ENCODE data around the gene S100A2.

The S100A2 gene

DNA sequence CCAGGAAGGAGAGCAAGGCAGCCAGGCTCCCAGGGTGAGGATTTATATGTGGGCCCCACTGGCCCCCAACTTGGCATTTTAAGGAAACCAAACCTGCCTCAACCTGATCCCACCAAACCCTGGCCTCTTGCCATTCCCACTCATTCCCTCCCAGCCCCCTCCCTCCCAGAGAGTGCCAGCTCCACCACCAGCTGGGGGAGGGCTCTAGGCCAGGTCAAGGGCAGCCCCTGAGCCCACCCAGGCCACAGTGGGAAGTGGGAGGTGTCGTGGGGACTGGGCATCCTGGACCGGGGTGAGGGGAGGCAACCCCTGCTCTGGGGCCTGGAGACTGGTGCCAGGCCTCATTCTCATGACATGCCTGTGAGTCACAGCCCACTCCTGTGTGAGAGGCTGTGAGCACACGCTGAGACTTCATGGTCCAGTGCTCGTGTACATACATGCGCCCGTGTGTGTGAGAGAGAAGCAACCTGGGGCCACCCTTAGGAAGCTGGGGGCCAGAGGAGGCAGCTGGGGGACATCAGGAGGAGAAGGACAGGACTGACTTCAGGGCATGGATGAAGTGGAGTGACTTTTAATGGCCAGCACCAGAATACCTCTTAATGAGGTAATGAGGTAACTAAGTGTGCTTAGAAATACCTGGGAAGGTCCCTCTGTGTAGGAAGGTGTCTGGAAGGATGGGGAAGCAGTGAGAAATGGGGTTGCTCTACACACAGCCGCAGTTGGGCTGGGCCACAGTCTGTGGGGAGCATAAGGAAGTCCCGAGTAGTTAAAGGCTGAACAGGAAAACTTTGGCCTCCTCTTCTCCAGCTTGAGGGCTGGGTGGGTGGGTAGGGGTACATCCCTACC is at the start of gene S100A2:
Gene S100A2, minus strand, starts transcription at position 316 of the 846 bp plus-strand sequence. CDS start 1,967 bp downstream, outside the sequence.
- H3K4me3 ChIP-seq (ENCODE audit: low read depth, low read length): no peak within 1 kb of the TSS
- H3K27ac ChIP-seq (ENCODE audit: low read depth, low read length): peak within 1 kb of the TSS; percentile 71
- H3K36me3 ChIP-seq (ENCODE audit: control insufficient read depth, insufficient read depth, low read length): no peaks in the 10 kb centered on the region
- no peaks in the 10 kb centered on the region for H3K9me3 ChIP-seq (ENCODE audit: control insufficient read depth, insufficient read depth, low read length)
- no peaks in the 10 kb centered on the region for H3K27me3 ChIP-seq (ENCODE audit: control insufficient read depth, insufficient read depth, low read length)
- peak within 1 kb of the TSS; percentile 42; the same call in 1 of the 2 replicates for H3K9ac ChIP-seq (ENCODE audit: low read depth, low read length)
- H3K4me1 ChIP-seq (ENCODE audit: control insufficient read depth, insufficient read depth, low read length): peaks cover 31% of the 10 kb centered on the region

DNA sequence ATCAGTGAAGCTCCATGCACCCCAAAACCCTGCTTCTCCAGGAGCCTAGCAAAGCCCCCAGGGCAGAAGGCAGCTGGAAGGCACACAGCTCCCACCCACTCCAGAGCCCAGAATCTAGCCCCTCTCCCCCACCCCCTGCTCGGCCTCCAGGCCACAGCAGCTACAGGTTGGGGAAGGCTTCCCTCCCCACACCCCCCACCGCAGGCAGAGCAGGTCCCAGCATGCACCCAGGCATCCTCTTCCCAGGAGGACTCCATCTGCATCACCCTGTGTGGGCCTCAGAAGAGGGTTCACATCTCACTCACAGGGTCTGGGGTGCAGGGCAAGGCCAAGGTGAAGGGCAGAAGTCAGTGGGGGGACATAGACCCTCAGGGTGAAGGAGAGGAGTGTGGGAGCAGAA is 49.8 kb upstream of the S100A2 start:
- Histone ChIP-seq H3K4me3 (ENCODE audit: low read depth, low read length) (no peak overlapping the region), H3K27ac (ENCODE audit: low read depth, low read length) (no peak overlapping the region), H3K9me3 (ENCODE audit: control insufficient read depth, insufficient read depth, low read length) (no peaks in the 10 kb centered on the region), H3K9ac (ENCODE audit: low read depth, low read length) (no peak overlapping the region), H3K27me3 (ENCODE audit: control insufficient read depth, insufficient read depth, low read length) (no peaks in the 10 kb centered on the region), H3K4me1 (ENCODE audit: control insufficient read depth, insufficient read depth, low read length) (peaks cover 16% of the 10 kb centered on the region), H3K36me3 (ENCODE audit: control insufficient read depth, insufficient read depth, low read length) (no peaks in the 10 kb centered on the region)

- Histone ChIP-seq H3K4me1 (ENCODE audit: control insufficient read depth, insufficient read depth, low read length) (peaks cover 16% of the 10 kb centered on the region), H3K9ac (ENCODE audit: low read depth, low read length) (no peak overlapping the region), H3K36me3 (ENCODE audit: control insufficient read depth, insufficient read depth, low read length) (no peaks in the 10 kb centered on the region), H3K27me3 (ENCODE audit: control insufficient read depth, insufficient read depth, low read length) (no peaks in the 10 kb centered on the region), H3K27ac (ENCODE audit: low read depth, low read length) (no peak overlapping the region), H3K9me3 (ENCODE audit: control insufficient read depth, insufficient read depth, low read length) (no peaks in the 10 kb centered on the region), H3K4me3 (ENCODE audit: low read depth, low read length) (no peak overlapping the region)
Measured at GRCh38 chr1:153614906-153615305, 49.3 kb upstream of the S100A2 start.

DNA sequence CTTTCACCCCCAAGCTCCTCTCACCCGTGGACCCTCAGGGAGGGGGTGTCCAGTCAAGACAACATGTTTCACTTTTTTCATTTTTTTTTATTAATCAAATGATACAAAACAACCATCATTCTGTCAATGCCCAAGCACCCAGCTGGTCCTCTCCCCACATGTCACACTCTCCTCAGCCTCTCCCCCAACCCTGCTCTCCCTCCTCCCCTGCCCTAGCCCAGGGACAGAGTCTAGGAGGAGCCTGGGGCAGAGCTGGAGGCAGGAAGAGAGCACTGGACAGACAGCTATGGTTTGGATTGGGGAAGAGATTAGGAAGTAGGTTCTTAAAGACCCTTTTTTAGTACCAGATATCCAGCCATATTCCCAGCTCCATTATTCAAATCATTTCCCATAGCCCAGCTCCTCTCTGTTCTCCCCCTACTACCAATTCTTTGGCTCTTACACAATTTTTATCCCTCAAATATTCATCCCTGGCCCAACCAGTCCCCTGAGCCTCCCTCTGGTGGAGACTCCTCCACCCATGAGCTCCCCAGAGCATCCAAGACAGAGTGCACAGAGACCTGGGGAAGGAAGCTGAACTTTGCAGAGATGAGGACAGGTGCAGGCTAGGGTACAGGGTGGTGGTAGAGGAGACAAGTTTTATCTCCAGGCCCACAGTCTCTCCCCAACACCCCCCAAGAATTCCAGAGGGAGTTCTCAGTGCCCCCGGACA is 48.7 kb upstream of the S100A2 start:
- Histone ChIP-seq H3K9me3 (ENCODE audit: control insufficient read depth, insufficient read depth, low read length) (no peaks in the 10 kb centered on the region), H3K4me3 (ENCODE audit: low read depth, low read length) (no peak overlapping the region), H3K36me3 (ENCODE audit: control insufficient read depth, insufficient read depth, low read length) (no peaks in the 10 kb centered on the region), H3K27ac (ENCODE audit: low read depth, low read length) (no peak overlapping the region), H3K27me3 (ENCODE audit: control insufficient read depth, insufficient read depth, low read length) (no peaks in the 10 kb centered on the region), H3K4me1 (ENCODE audit: control insufficient read depth, insufficient read depth, low read length) (peaks cover 19% of the 10 kb centered on the region), H3K9ac (ENCODE audit: low read depth, low read length) (no peak overlapping the region)

DNA sequence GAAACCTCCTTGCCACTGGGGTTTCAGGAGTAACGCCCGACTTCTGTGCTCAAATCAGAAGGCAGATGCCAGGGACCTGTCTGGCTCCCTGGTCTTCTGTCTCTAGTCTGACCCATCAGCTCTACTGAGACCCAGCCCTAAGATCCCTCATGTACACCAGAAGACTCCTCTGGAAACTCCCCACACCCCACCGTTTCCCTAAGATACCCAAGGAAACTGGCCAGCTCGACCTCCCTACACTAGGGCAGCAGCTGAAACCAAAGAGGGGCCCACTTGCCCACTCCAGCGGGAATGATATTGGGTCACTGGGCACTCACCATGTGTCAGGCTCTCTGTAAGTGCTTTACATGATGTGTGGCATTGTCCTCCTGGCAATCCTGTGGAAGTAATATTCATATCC is 47.8 kb upstream of the S100A2 start:
- no peak overlapping the region for H3K27ac ChIP-seq (ENCODE audit: low read depth, low read length)
- H3K36me3 ChIP-seq (ENCODE audit: control insufficient read depth, insufficient read depth, low read length): no peaks in the 10 kb centered on the region
- H3K4me1 ChIP-seq (ENCODE audit: control insufficient read depth, insufficient read depth, low read length): peaks cover 29% of the 10 kb centered on the region
- no peak overlapping the region for H3K9ac ChIP-seq (ENCODE audit: low read depth, low read length)
- H3K4me3 ChIP-seq (ENCODE audit: low read depth, low read length): no peak overlapping the region
- H3K9me3 ChIP-seq (ENCODE audit: control insufficient read depth, insufficient read depth, low read length): no peaks in the 10 kb centered on the region
- no peaks in the 10 kb centered on the region for H3K27me3 ChIP-seq (ENCODE audit: control insufficient read depth, insufficient read depth, low read length)

DNA sequence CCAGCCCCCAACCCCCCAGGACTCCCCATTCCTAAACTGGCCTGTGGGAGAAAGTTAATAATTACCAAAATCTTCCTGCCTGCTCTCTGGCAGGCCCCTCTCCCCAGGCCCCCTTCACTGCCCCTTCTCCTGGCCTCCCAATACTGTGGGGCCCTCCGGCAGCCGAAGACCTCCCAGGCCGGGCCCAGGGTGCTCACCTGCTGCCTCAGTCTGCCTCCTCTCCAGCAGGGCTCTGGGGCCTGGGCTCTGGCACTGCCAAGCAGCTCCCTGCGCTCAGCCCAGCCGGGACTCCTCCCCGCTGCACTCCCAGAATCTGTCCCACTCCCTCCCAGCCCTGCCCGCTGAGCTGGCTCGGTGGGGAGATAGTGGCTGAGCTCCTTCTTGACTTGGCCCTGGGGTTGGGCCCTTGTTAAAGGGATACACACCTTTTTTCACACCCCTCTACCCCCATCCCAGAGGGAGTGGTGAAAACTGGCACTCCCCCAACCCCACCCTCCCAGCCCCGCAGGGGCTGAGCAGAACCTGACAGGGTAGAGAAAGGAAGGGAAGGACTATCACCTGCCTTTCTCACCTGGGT is 47.2 kb upstream of the S100A2 start, which contains the start of gene S100A16:
Gene S100A16, minus strand, starts transcription at position 383 of the 577 bp plus-strand sequence. CDS start 4,986 bp downstream, outside the sequence.
- H3K9ac ChIP-seq (ENCODE audit: low read depth, low read length): no peak within 1 kb of the TSS
- H3K36me3 ChIP-seq (ENCODE audit: control insufficient read depth, insufficient read depth, low read length): no peaks in the 10 kb centered on the region
- peak within 1 kb of the TSS; percentile 41; the same call in 1 of the 2 replicates for H3K4me3 ChIP-seq (ENCODE audit: low read depth, low read length)
- H3K9me3 ChIP-seq (ENCODE audit: control insufficient read depth, insufficient read depth, low read length): no peaks in the 10 kb centered on the region
- H3K27ac ChIP-seq (ENCODE audit: low read depth, low read length): no peak within 1 kb of the TSS
- H3K27me3 ChIP-seq (ENCODE audit: control insufficient read depth, insufficient read depth, low read length): no peaks in the 10 kb centered on the region
- H3K4me1 ChIP-seq (ENCODE audit: control insufficient read depth, insufficient read depth, low read length): peaks cover 34% of the 10 kb centered on the region

- Histone ChIP-seq H3K27ac (ENCODE audit: low read depth, low read length) (no peak overlapping the region), H3K4me3 (ENCODE audit: low read depth, low read length) (peak overlapping the region; percentile 41; the same call in 1 of the 2 replicates), H3K9ac (ENCODE audit: low read depth, low read length) (no peak overlapping the region)
Measured at GRCh38 chr1:153612111-153612754, 46.6 kb upstream of the S100A2 start.

DNA sequence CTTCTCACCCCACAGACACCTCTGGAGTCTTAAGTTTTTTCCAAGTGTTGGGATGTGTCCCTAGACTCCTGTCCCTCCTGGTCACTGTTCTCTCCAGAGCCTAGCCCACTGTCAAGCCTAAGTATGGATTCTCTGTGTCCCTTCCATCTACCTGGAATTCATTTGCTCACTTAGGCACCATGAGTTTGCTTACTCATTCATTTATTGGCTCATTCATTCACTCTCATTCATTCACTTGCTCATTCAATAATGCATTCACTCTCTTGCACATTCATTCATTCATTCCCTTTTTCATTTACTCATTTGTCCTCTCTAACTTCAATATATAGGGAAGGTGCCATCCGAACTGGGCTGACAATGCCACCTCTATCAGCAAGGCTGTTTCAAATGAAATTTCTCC is 45.7 kb upstream of the S100A2 start:
- no peaks in the 10 kb centered on the region for H3K27me3 ChIP-seq (ENCODE audit: control insufficient read depth, insufficient read depth, low read length)
- H3K4me3 ChIP-seq (ENCODE audit: low read depth, low read length): no peak overlapping the region
- H3K27ac ChIP-seq (ENCODE audit: low read depth, low read length): no peak overlapping the region
- no peaks in the 10 kb centered on the region for H3K9me3 ChIP-seq (ENCODE audit: control insufficient read depth, insufficient read depth, low read length)
- H3K4me1 ChIP-seq (ENCODE audit: control insufficient read depth, insufficient read depth, low read length): peaks cover 32% of the 10 kb centered on the region
- H3K9ac ChIP-seq (ENCODE audit: low read depth, low read length): no peak overlapping the region
- no peaks in the 10 kb centered on the region for H3K36me3 ChIP-seq (ENCODE audit: control insufficient read depth, insufficient read depth, low read length)

More at GRCh38 chr1:153612111-153612754, 46.6 kb upstream of the S100A2 start:
- no peaks in the 10 kb centered on the region for H3K36me3 ChIP-seq (ENCODE audit: control insufficient read depth, insufficient read depth, low read length)
- no peaks in the 10 kb centered on the region for H3K9me3 ChIP-seq (ENCODE audit: control insufficient read depth, insufficient read depth, low read length)
- peaks cover 34% of the 10 kb centered on the region for H3K4me1 ChIP-seq (ENCODE audit: control insufficient read depth, insufficient read depth, low read length)
- H3K27me3 ChIP-seq (ENCODE audit: control insufficient read depth, insufficient read depth, low read length): no peaks in the 10 kb centered on the region

DNA sequence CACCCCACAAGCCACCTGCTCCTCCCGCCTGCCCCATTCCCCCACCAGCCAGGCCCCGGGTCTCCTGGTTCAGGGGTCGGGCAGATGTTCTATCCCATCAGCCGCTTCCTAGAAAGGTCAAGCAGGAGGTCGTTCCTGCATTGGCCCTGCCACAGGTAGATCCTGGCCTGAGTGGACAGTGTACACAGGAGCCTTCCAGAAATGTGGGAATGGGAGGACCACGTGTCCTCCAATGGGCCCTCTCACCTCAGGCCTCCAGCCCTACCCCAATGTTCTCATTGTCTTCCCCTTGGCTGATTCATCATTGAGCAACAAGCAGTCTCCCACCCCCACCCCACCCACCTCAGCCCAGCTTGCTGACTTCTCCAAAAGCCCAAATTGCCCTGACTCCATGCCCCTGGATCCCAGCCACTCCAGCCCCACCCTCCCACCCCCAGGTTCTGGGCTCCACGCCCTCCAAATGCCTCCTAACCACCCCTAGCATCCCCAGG is 45.2 kb upstream of the S100A2 start:
- peaks cover 30% of the 10 kb centered on the region for H3K4me1 ChIP-seq (ENCODE audit: control insufficient read depth, insufficient read depth, low read length)
- H3K27ac ChIP-seq (ENCODE audit: low read depth, low read length): no peak overlapping the region
- H3K9me3 ChIP-seq (ENCODE audit: control insufficient read depth, insufficient read depth, low read length): no peaks in the 10 kb centered on the region
- H3K4me3 ChIP-seq (ENCODE audit: low read depth, low read length): no peak overlapping the region
- no peaks in the 10 kb centered on the region for H3K36me3 ChIP-seq (ENCODE audit: control insufficient read depth, insufficient read depth, low read length)
- no peak overlapping the region for H3K9ac ChIP-seq (ENCODE audit: low read depth, low read length)
- no peaks in the 10 kb centered on the region for H3K27me3 ChIP-seq (ENCODE audit: control insufficient read depth, insufficient read depth, low read length)

- Histone ChIP-seq H3K36me3 (ENCODE audit: control insufficient read depth, insufficient read depth, low read length) (no peaks in the 10 kb centered on the region), H3K9ac (ENCODE audit: low read depth, low read length) (no peak overlapping the region), H3K4me1 (ENCODE audit: control insufficient read depth, insufficient read depth, low read length) (peaks cover 30% of the 10 kb centered on the region), H3K27ac (ENCODE audit: low read depth, low read length) (no peak overlapping the region), H3K4me3 (ENCODE audit: low read depth, low read length) (no peak overlapping the region), H3K27me3 (ENCODE audit: control insufficient read depth, insufficient read depth, low read length) (no peaks in the 10 kb centered on the region), H3K9me3 (ENCODE audit: control insufficient read depth, insufficient read depth, low read length) (no peaks in the 10 kb centered on the region)
Measured at GRCh38 chr1:153610334-153610733, 44.7 kb upstream of the S100A2 start.

Data from HUES48 (cell line).